GM08714 (cell line): ENCODE measurements around the gene PYGB.

Source experiments
- H3K4me3 ChIP-seq: fragments of 200-500 bp; sonication (Bioruptor generic); 2 replicates; pipeline ENCODE4 v1.5.1; 2014; ENCODE audit warnings: mild to moderate bottlenecking, low read length, inconsistent platforms
- ZNF274 ChIP-seq: IDR thresholded peaks from 2 replicates; pipeline ENCODE4 v1.6.1; 2012; ENCODE audit warnings: mild to moderate bottlenecking, low read depth, low read length

PYGB gene

DNA sequence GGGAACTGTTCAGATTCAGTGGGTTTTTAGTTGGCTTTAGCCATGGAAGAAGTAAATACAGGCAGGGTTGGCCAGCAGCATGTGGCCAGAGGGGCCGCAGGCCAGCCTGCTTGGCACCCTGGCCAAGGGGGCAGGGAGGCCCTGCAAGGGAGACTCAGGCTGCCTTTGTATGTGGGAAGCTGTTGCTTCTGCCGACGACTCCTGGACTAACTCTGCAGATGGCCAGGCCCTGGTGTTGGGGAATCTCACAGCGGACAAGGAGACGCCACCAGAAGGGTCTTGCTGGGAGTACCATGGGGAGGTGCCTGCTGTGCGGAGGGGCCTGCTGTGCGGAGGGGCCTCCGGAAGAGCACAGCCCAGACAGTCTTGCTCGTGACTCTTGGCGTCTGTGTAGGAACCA, 25.2 kb downstream of the PYGB start:
- TF ChIP-seq ZNF274: no peak
- H3K4me3 ChIP-seq: no peak overlapping the region

DNA sequence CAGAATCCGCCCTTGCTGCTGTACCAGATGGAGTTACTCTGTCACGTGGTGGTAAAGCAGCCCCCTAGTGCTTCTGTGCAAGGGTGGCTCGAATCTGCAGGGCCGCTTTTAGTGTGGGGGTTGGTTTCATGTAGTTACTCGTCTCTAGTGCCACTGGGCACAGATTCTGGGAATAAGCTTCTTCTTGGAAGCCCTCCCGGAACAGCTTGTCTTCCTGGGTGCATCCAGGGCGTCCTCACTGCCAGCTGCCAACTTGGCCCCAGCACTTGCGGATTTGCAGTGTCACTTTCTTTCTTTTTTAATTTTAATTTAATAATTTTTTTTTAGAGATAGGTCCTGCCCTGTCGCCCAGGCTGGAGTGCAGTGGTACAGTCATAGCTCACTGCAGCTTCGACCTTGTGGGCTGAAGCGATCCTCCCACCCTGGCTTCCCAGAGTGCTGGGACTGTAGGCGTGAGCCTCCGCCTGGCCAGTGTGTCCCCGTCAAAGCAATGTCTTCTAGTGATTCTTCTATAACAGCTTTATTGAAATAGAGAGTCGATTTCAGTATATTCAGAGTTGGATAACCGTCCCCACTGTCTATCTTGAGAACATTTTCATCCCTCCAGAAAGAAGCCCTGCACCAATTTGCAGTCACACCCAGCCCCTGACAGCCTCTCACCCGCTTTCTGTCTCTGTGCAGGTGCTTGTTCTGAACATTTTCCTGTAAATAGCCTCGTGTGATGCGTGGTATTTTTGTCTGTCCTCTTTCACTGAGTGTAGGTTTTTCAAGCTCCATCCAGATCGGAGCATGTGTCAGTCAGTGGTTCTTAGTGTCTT, 25.9 kb downstream of the PYGB start:
- no peak for TF ChIP-seq ZNF274
- H3K4me3 ChIP-seq: no peak overlapping the region

DNA sequence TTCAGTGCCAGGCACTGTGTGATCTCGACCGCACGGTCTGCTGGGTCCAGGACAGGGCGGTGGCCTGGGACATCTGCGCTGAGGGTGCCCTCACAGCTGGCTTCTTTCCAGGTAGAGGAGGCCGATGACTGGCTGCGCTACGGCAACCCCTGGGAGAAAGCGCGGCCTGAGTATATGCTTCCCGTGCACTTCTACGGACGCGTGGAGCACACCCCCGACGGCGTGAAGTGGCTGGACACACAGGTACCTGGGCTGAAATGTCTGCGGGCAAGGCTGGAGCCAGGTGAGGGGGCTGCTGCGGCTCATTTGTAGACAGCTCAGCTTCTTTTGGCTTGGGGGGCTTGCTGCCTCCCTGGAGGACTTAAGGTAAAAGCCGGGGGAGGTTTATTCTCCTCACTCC, 26.6 kb downstream of the PYGB start:
- no peak overlapping the region for H3K4me3 ChIP-seq
- no peak for TF ChIP-seq ZNF274

DNA sequence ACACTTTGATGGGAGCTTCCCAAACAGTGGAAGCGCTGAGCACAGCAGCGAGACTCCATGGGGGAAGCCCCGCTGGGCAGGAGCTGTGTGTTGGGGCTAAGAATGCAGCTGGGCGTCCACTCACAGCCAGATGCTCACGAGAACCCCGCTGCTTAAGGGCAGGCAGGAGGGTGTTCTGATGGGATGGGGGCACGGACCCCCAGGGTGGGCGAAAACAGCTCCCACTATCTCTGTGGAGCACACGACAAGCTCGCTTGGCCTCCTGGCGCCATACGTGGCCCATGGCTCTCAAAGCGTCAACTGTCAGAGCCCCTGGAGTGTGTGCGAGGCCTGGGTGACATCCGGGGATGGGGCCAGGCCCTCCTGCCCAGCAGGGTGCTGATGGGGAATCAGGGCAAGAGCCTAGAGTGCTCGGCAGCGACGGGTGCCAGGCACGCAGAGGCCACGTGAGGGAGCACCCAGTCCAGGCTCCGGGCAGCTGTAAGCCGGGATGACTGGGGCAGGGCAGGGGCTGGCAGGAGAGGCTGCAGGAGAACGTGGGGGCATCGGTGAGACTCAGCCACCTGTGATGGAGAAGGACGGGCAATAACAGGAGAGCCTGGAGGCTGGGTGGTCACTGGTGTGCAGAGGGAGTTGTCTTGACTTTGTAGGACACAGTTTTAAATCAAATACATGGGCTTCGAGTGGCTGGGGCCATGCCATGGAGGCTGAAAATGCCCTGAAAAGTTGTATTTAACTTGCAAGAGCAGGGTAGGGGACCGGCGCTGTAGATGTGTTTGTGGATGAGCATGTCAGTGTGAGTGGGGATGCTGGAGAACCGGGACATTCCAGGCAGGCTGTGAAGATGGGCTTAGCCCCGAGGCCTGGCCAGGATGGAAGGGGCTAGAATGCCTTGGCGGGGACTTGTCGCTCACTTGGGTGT, 27.3 kb downstream of the PYGB start:
- TF ChIP-seq ZNF274: no peak
- H3K4me3 ChIP-seq: no peak overlapping the region

DNA sequence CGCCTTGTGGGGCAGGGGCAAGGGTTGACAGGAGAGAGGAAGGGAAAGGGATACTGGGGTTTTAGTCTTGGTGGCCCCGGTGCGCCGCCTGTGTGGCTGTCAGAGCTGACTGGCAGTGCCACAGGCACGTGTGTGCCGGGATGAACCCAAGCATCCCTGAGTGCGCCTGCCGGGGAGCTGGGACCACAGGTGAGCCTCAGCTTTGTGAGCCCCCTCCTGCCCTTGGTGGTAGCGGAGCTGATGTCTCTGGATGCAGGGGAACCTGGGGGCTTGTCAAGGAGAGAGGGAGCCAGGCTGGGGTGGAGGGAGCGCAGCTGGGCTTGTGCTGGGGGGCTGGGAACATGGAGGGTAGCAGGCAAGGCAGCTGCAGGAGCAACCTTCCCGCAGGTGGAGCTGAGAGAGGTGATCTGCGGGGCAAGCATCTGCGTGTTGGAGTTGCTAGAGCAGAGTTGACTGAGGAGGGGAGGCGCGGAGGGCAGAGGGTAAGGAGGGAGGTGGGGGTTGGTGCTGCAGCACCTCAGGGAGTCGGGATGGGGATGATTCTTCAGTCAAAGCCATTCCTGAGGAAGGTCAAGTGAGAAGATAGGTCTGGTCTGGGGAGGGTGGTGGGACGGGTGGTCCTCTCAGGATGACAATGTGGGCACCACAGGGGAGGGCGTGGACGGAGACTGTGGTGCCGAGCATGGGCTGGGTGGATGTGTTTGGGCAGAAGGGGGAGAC, 28.1 kb downstream of the PYGB start:
- TF ChIP-seq ZNF274: no peak
- H3K4me3 ChIP-seq: no peak overlapping the region

DNA sequence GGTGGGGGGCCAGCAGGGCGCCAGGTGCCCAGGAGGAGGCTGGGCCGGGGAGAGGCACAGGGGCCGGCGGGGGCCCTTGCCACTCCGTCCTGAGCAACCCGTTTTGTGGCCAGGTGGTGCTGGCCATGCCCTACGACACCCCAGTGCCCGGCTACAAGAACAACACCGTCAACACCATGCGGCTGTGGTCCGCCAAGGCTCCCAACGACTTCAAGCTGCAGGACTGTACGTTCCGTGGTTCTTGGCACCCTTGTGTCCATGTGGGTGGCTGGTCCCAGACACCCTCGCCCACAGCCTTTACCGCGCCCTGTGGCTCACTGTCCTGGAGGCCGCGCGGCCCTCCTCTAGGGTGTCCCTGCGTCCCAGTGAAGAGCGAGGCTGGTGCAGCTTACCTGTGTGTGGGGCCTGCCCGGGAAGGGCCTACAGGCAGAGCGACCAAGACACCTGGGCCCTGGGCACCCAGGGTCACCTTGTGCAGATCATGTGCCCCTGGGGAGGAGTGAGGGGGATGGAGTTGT, 28.7 kb downstream of the PYGB start:
- no peak overlapping the region for H3K4me3 ChIP-seq
- no peak for TF ChIP-seq ZNF274

DNA sequence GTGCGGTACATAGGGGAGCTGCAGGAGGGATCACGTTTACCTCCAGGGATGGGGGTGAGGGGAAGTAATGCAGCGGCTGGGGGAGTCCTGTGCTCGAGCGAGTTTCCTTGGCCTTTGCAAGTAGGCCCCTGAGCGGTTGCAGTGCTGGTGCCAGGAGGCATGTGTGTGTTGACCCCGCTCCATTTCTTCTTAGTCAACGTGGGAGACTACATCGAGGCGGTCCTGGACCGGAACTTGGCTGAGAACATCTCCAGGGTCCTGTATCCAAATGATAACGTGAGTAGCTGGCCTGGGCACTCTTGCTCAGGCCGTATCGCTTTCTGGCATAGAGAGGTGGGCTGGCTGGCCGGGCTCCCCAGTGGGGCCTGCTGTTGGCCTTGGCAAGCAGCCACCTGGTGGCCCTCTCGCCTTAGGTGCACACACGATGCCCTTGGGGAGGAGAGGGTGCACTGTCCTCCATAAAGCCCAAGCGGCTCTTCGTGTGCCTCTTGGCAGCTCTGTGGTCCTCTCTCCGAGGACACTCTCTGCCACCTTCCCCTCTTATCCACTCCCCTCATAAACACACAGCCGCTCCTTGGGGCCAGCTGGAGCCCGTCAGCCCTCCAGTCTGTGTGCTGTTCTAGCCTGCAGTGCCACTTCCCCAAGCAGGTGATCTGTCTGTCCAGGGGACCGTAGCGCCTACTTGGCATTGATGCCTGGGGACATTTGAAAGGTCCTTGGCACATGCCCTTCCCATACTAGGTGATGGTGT, 29.3 kb downstream of the PYGB start:
- no peak overlapping the region for H3K4me3 ChIP-seq

DNA sequence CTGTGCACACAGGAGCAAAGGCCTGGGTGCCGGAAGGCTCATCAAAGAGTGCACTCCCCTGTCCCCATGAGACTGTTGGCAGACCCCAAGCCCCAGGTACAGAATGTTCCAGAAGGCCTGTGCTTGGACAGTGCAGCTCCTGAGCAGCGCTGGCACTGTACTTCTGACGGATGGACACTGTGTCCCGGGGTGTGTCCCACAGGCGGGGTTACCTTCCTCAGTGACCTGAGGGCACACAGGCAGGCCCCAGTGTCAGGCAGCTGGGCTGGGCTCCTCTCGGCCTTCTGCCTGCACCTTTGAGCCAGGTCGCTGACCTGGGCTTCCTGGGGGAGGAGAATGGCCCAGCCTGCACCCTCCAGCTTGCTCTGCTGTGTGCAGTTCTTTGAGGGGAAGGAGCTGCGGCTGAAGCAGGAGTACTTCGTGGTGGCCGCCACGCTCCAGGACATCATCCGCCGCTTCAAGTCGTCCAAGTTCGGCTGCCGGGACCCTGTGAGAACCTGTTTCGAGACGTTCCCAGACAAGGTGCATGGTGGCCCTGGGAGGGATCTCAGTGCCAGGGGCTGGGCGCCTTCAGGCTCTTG, 30.1 kb downstream of the PYGB start:
- TF ChIP-seq ZNF274: no peak
- H3K4me3 ChIP-seq: no peak overlapping the region

More for the DNA sequence above, 29.3 kb downstream of the PYGB start:
- TF ChIP-seq ZNF274: no peak

DNA sequence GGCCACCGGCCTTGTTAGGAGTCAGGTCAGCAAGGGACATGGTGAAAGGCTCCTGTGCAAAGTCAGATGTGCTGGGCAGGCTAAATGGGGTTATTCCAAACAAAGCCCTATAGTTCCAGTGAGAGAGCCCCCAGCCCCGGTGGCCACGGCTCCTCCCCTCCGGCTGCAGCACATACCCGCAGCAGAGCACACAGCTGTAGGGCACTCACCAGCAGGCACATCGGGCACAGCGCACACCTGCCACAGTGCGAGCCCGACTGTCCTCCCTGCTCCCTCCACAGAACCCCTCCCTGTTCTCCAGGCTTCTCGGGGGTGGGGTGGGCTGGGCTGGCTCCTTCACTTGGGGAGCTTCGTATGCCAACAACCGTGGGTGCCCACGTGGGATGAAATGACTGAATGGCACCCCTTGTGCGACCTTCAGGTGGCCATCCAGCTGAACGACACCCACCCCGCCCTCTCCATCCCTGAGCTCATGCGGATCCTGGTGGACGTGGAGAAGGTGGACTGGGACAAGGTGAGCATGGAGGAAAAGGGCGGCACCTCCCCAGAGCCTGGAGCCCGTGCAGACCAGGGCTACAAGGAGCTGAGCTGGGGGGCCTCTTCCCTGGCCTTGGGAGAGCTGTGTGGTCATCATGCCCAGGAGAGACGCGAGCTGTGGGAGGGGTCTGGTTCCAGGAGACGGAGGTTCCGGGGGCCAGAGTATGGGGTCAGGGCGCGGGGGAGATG, 30.9 kb downstream of the PYGB start:
- TF ChIP-seq ZNF274: no peak
- H3K4me3 ChIP-seq: no peak overlapping the region

DNA sequence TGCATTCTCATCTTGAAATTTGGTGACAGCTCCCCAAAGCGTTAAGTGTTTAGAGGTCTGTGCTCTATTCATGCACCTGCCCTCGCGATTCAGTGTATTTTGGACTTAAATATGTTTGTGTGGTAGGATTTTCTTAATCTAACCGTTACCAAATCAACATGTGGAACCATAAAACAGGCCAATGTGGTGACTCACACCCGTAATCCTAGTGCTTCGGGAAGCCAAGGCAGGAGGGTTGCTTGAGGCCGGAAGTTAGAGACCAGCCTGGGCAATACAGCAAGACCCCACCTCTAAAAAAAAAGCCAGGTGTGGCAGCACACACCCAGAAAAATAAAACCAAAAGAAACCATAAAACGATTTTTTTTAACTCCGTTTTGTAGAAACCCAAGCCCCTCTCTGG, 31.5 kb downstream of the PYGB start:
- no peak overlapping the region for H3K4me3 ChIP-seq
- no peak for TF ChIP-seq ZNF274

DNA sequence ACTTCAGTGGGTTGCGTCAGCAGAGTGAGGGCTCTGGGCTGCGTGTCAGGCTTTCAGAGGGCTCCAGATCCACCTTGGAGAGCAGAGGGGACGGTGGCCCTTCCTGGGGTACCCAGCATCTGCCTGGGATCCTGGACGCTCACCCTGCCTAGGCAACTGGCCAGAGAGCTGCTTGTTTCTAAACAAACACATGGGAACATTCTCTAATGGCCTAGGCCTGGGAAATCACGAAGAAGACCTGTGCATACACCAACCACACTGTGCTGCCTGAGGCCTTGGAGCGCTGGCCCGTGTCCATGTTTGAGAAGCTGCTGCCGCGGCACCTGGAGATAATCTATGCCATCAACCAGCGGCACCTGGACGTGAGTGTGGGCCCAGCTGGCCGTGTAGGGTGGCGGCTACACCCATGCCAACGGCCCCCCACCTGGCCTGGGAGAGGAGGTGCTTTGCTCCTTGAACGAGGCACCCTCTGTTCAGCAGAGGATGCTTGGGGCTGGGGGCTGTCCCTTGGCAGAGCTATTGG, 32.2 kb downstream of the PYGB start:
- no peak for TF ChIP-seq ZNF274
- H3K4me3 ChIP-seq: no peak overlapping the region
